NT2/D1 (cell line): Measurements from ENCODE around the gene KIDINS220.

ENCODE experiments used
- SUZ12 ChIP-seq: IDR thresholded peaks from 2 replicates; pipeline ENCODE4 v1.6.1; 2011; ENCODE audit not compliant: insufficient read length, insufficient read depth; ENCODE audit errors: extremely low read depth
- YY1 ChIP-seq: IDR thresholded peaks from 2 replicates; pipeline ENCODE4 v1.6.1; 2011; ENCODE audit not compliant: insufficient read length, insufficient read depth

- no peak for TF ChIP-seq YY1
- TF ChIP-seq SUZ12, result no peak
These were observed 34.7 kb downstream of the KIDINS220 start for GRCh38 chr2:8802741-8803140.
